IPS DF 19.7 (cell line): ENCODE results near the gene LGR5.

Experiments
- DNase-seq: peaks from one replicate; pipeline ENCODE4 v3.0.0-alpha.2; 2013; ENCODE audit warnings: low read depth, low spot score

Gene LGR5

GRCh38 chr12:71438670-71439361, 782 bp upstream of the LGR5 start:
- no peak for DNase-seq

GRCh38 chr12:71439362-71439612, 311 bp upstream of the LGR5 start:
- DNase-seq: no peak

GRCh38 chr12:71440345-71440762, 756 bp downstream of the LGR5 start:
- DNase-seq: no peak

- DNase-seq: no peak
Observed at GRCh38 chr12:71440763-71441748, 1.5 kb downstream of the LGR5 start.

- DNase-seq: no peak
Observed at GRCh38 chr12:71441836-71442566, 2.4 kb downstream of the LGR5 start.

GRCh38 chr12:71442567-71442931, 3.0 kb downstream of the LGR5 start:
- DNase-seq: no peak

- no peak for DNase-seq
Observed at GRCh38 chr12:71445071-71445470, 5.5 kb downstream of the LGR5 start.

GRCh38 chr12:71447691-71448132, 8.1 kb downstream of the LGR5 start:
- no peak for DNase-seq

- no peak for DNase-seq
Observed at GRCh38 chr12:71448150-71448581, 8.6 kb downstream of the LGR5 start.

- no peak for DNase-seq
Observed at GRCh38 chr12:71449373-71450070, 9.9 kb downstream of the LGR5 start.

GRCh38 chr12:71452006-71452405, 12.4 kb downstream of the LGR5 start:
- no peak for DNase-seq

- no peak for DNase-seq
Observed at GRCh38 chr12:71455028-71455737, 15.6 kb downstream of the LGR5 start.

- DNase-seq: no peak
Observed at GRCh38 chr12:71456316-71456715, 16.7 kb downstream of the LGR5 start.

- no peak for DNase-seq
Observed at GRCh38 chr12:71456990-71457389, 17.4 kb downstream of the LGR5 start.

GRCh38 chr12:71460318-71460717, 20.7 kb downstream of the LGR5 start:
- DNase-seq: no peak

- no peak for DNase-seq
Observed at GRCh38 chr12:71460850-71461609, 21.4 kb downstream of the LGR5 start.

GRCh38 chr12:71461787-71462328, 22.3 kb downstream of the LGR5 start:
- DNase-seq: no peak

- DNase-seq: no peak
Observed at GRCh38 chr12:71465796-71466195, 26.2 kb downstream of the LGR5 start.

GRCh38 chr12:71469258-71469750, 29.7 kb downstream of the LGR5 start:
- DNase-seq: no peak

- DNase-seq: no peak
Observed at GRCh38 chr12:71472441-71472911, 32.9 kb downstream of the LGR5 start.
